ENCODE results near the gene RIMBP2. TPM values are rescaled to one million over a fixed set of nuclear protein-coding genes. Genes with fewer than 3 reads are reported as not detected.

Gene RIMBP2
- total RNA-seq, 4 donors from 2014 or later, result 1.5 to 5.3 (median 2.7) TPM

- intact Hi-C loops (cut with DNase I; ENCODE audit: low total_unique reads), result no loop called here
- no peak for TF ChIP-seq POLR2A (IDR thresholded peaks at IDR 0.05)
- no peak for TF ChIP-seq CTCF (IDR thresholded peaks at IDR 0.05)
- DNase-seq (ENCODE audit: low spot score in 2 of 2), result no peak
- WGBS, 2 donors, result 75 to 91% methylated on average over 3 of the region's 3 CpGs
- no peak overlapping the region for H3K4me3 ChIP-seq (ENCODE audit: low read depth, poor library complexity, severe bottlenecking)
Measured at GRCh38 chr12:130520784-130521183, 195.3 kb downstream of the RIMBP2 start.

- intact Hi-C loops (cut with DNase I; ENCODE audit: low total_unique reads), result no loop called here
- TF ChIP-seq POLR2A (IDR thresholded peaks at IDR 0.05), result no peak
- TF ChIP-seq CTCF (IDR thresholded peaks at IDR 0.05), result no peak
- DNase-seq (ENCODE audit: low spot score in 2 of 2), result no peak
- H3K4me3 ChIP-seq (ENCODE audit: low read depth, poor library complexity, severe bottlenecking), result no peak overlapping the region
- 87% methylated on average over 3 of the region's 3 CpGs for WGBS, 2 donors
Measured at GRCh38 chr12:130517588-130517987, 198.5 kb downstream of the RIMBP2 start.

GRCh38 chr12:130514149-130514551, 201.9 kb downstream of the RIMBP2 start:
- H3K4me3 ChIP-seq (ENCODE audit: low read depth, poor library complexity, severe bottlenecking), result no peak overlapping the region
- no peak for TF ChIP-seq POLR2A (IDR thresholded peaks at IDR 0.05)
- TF ChIP-seq CTCF (IDR thresholded peaks at IDR 0.05), result no peak
- intact Hi-C loops (cut with DNase I; ENCODE audit: low total_unique reads), result no loop called here
- 50 to 56% methylated on average over 5 of the region's 5 CpGs for WGBS, 2 donors
- DNase-seq (ENCODE audit: low spot score in 2 of 2), result no peak

GRCh38 chr12:130513556-130513955, 202.5 kb downstream of the RIMBP2 start:
- no peak for DNase-seq (ENCODE audit: low spot score in 2 of 2)
- intact Hi-C loops (cut with DNase I; ENCODE audit: low total_unique reads), result no loop called here
- 91 to 92% methylated on average over 2 of the region's 2 CpGs for WGBS, 2 donors
- H3K4me3 ChIP-seq (ENCODE audit: low read depth, poor library complexity, severe bottlenecking), result no peak overlapping the region
- TF ChIP-seq POLR2A (IDR thresholded peaks at IDR 0.05) (no peak), CTCF (IDR thresholded peaks at IDR 0.05) (no peak)

- no peak overlapping the region for H3K4me3 ChIP-seq (ENCODE audit: low read depth, poor library complexity, severe bottlenecking)
- DNase-seq (ENCODE audit: low spot score in 2 of 2), result no peak
- intact Hi-C loops (cut with DNase I; ENCODE audit: low total_unique reads), result no loop called here
- 87 to 89% methylated on average over 12 of the region's 12 CpGs for WGBS, 2 donors
- TF ChIP-seq CTCF (IDR thresholded peaks at IDR 0.05) (no peak), POLR2A (IDR thresholded peaks at IDR 0.05) (no peak)
Measured at GRCh38 chr12:130511285-130511684, 204.8 kb downstream of the RIMBP2 start.

- no peak overlapping the region for H3K4me3 ChIP-seq (ENCODE audit: low read depth, poor library complexity, severe bottlenecking)
- DNase-seq (ENCODE audit: low spot score in 2 of 2), result no peak
- intact Hi-C loops (cut with DNase I; ENCODE audit: low total_unique reads), result no loop called here
- TF ChIP-seq CTCF (IDR thresholded peaks at IDR 0.05) (no peak), POLR2A (IDR thresholded peaks at IDR 0.05) (no peak)
- WGBS, 2 donors, result 89 to 91% methylated on average over 5 of the region's 5 CpGs
Measured at GRCh38 chr12:130509454-130509853, 206.6 kb downstream of the RIMBP2 start.

Data from lower leg skin (tissue), 4 donors.